Measurements from ENCODE around the gene PTRHD1.

PTRHD1 gene

GRCh38 chr2:24828238-24828996 is 35.2 kb upstream of the PTRHD1 start:
- TF ChIP-seq CTCF (IDR thresholded peaks at IDR 0.05; ENCODE audit: control insufficient read depth, insufficient read depth, low read depth, low read length, missing control alignments): no peak
- DNase-seq (ENCODE audit: low read depth): no peak

GRCh38 chr2:24827321-24828237 is 34.4 kb upstream of the PTRHD1 start:
- no peak overlapping the region for H3K4me3 ChIP-seq (ENCODE audit: control insufficient read depth, low read depth, low read length)
- TF ChIP-seq CTCF (IDR thresholded peaks at IDR 0.05; ENCODE audit: control insufficient read depth, insufficient read depth, low read depth, low read length, missing control alignments): peak; percentile 91
- DNase-seq (ENCODE audit: low read depth): peak; percentile 66

More at GRCh38 chr2:24828238-24828996, 35.2 kb upstream of the PTRHD1 start:
- H3K4me3 ChIP-seq (ENCODE audit: control insufficient read depth, low read depth, low read length): no peak overlapping the region

GRCh38 chr2:24826773-24827145 is 33.6 kb upstream of the PTRHD1 start:
- H3K4me3 ChIP-seq (ENCODE audit: control insufficient read depth, low read depth, low read length): no peak overlapping the region
- no peak for DNase-seq (ENCODE audit: low read depth)
- TF ChIP-seq CTCF (IDR thresholded peaks at IDR 0.05; ENCODE audit: control insufficient read depth, insufficient read depth, low read depth, low read length, missing control alignments): no peak

DNA sequence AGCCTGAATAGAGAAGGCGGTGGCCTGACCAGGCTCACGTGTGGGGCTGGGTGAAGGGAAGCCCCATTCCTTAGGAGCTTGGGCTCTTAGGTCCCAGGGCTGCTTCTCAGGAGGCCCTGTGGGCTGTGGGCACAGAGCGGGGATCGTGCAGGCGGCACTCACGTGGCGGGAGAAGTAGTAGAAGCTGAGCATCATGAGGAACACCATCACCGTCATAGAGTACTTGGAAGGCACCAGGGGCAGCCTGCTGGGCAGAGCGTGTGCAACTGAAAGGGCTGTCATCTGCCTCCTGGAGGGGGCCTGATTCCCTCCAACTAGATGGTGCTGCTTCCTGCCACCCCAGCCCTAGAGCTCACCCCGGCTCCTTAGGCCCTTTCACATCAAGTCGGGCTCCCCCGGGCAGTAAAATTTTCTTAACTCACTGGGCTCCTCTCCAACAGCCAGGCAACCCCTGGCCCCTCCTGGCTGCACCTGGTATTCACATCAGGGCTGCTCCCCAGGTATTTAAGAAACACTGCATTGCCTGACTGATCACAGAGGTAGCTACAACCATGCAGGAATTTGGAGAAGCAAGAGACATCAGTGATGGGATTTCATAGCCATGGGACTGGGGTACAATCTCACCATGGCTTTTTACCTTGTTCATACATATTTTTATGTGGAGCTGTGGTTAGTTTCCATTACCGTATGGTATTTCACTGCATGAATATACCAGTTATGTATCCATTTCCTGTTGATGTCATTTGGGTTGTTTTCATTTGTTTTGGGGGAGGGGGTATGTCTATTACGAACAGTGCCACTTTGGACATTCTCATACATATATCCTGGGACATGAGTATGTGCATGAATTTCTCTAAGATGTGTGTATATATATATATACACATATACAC is 32.9 kb upstream of the PTRHD1 start:
- H3K4me3 ChIP-seq (ENCODE audit: control insufficient read depth, low read depth, low read length): no peak overlapping the region
- DNase-seq (ENCODE audit: low read depth): no peak
- no peak for TF ChIP-seq CTCF (IDR thresholded peaks at IDR 0.05; ENCODE audit: control insufficient read depth, insufficient read depth, low read depth, low read length, missing control alignments)

DNA sequence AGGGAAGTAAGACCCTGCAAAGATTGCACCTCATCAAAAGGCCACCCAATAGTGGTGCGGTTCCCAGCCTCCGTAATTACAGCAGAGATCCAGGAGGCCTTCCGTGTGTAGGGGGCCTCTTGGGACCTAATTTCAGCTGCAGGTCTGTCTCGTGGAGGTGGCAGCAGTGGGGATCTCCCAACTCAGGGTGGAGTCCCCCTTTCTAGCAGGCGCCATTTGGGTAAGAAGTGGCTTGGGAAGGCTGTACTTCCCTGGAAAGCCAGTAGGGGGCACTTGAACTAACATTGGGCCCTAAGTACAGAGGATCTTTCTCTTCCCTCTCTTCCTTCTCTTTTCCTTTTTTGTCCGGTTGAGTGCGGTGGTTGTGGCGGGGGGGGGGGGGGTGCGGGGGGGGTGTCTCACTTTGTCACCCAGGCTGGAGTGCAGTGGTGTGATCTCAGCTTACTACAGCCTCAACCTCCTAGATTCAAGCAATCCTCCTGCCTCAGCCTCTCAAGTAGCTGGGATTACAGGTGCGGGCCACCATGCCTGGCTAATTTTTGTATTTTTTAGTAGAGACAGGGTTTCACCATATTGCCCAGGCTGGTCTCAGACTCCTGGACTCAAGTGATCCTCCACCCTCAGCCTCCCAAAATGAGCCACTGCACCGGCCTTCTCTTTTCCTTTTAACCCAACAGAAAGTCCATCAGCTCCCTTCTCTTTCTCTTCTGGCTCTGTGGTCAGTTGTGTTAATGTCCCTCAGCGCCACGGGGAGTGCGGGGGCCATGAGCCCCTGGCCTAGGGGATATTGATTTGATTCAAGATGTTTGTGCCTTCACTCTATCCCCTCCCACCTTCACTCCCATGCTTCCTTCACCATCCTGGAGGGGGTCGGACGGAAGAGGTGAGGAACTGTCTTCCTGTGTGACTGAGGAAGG is 32.0 kb upstream of the PTRHD1 start:
- DNase-seq (ENCODE audit: low read depth): no peak
- no peak overlapping the region for H3K4me3 ChIP-seq (ENCODE audit: control insufficient read depth, low read depth, low read length)
- TF ChIP-seq CTCF (IDR thresholded peaks at IDR 0.05; ENCODE audit: control insufficient read depth, insufficient read depth, low read depth, low read length, missing control alignments): peak; percentile 53

Data from AG09309 (cell line).